Measurements from ENCODE around the gene PRUNE1. TPM values are rescaled to one million over a fixed set of nuclear protein-coding genes. Genes with fewer than 3 reads are reported as not detected.

Gene PRUNE1
- polyA plus RNA-seq, 2 of the 4 experiments (the other 2 are of a cell fraction), result 11.9 to 27.5 TPM

GRCh38 chr1:151056149-151056548, 47.9 kb downstream of the PRUNE1 start:
- WGBS (ENCODE audit: missing lambda C conversion rate), result 48% methylated on average over 2 of the region's 2 CpGs
- FAIRE-seq, result no peak
- H3K4me1 ChIP-seq, result peaks cover 29% of the 10 kb centered on the region
- H3K9me3 ChIP-seq, result no peaks in the 10 kb centered on the region
- no peak overlapping the region for H3K4me3 ChIP-seq
- DNase-seq (ENCODE audit: low read depth in 1 of 2, low spot score in 1 of 2), result no peak
- ATAC-seq, result no peak
- H3K4me2 ChIP-seq, result peak overlapping the region; percentile 98
- POLR2A ChIA-PET, result no interaction called here
- peak overlapping the region in 1 of 2 experiments; percentile 21; a peak in 1 of 6 replicates for H3K27ac ChIP-seq
- CTCF ChIA-PET, result interaction anchor here (1.2 to 7.8 kb wide), 3 partner anchors 9 to 18 kb away, joined by 3 to 86 read pairs (median 7); partner anchors contain the start of genes C1orf56 and GABPB2
- no peak for TF ChIP-seq REST (IDR thresholded peaks at IDR 0.05)
- no peak for TF ChIP-seq SREBF2 (IDR thresholded peaks at IDR 0.05)
- TF ChIP-seq ESRRA (IDR thresholded peaks at IDR 0.05; ENCODE audit: borderline replicate concordance, low read length), result no peak
- no peak for TF ChIP-seq NPAS2 (CRISPR knock-in tag; IDR thresholded peaks at IDR 0.05; ENCODE audit: borderline replicate concordance)

DNA sequence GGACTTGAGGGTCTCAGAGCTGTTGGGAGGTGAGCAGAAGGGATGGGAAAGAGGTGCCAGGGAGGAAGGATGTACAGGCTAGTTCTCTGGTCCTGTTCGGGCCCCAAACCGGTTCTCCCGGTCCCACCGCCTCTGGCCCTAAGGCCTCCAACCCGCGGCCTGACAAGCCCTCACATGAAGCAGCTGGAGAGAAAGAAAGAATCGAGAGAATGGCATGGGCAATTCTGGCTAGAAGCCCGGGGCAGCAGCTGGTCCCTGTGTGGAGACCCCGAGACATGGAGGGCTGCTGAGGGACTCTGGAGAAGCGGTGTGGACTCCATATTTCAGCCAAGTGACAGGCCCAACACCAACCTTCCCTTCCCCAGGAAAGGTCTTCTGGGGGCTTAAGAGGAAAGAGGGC, 50.4 kb downstream of the PRUNE1 start:
- no peak for TF ChIP-seq CBX2 (IDR thresholded peaks at IDR 0.05; ENCODE audit: borderline replicate concordance, low read depth)
- no peak for TF ChIP-seq NR3C1 (IDR thresholded peaks at IDR 0.05)
- TF ChIP-seq SMC3 (IDR thresholded peaks at IDR 0.05), result no peak
- TF ChIP-seq PHF8 (IDR thresholded peaks at IDR 0.05; ENCODE audit: borderline replicate concordance, low read depth), result no peak
- no peak for TF ChIP-seq ESRRA (IDR thresholded peaks at IDR 0.05; ENCODE audit: borderline replicate concordance, low read length)
- TF ChIP-seq ZFP36 (IDR thresholded peaks at IDR 0.05; ENCODE audit: borderline replicate concordance, partially characterized antibody), result no peak
- TF ChIP-seq GATA3 (IDR thresholded peaks at IDR 0.05; ENCODE audit: borderline replicate concordance), result no peak
- no peak for TF ChIP-seq CEBPB (IDR thresholded peaks at IDR 0.05)
- TF ChIP-seq RAD21 (conservative IDR thresholded peaks at IDR 0.05 in 1 of 2, IDR thresholded peaks at IDR 0.05 in 1 of 2), result no peak
- TF ChIP-seq MAFK (IDR thresholded peaks at IDR 0.05; ENCODE audit: partially characterized antibody), result no peak
- no peak for TF ChIP-seq PBX3 (IDR thresholded peaks at IDR 0.05)
- TF ChIP-seq FOSB (CRISPR knock-in tag; IDR thresholded peaks at IDR 0.05), result no peak
- TF ChIP-seq TP53 (CRISPR knock-in tag; IDR thresholded peaks at IDR 0.05), result no peak
- no peak for TF ChIP-seq NPAS2 (CRISPR knock-in tag; IDR thresholded peaks at IDR 0.05; ENCODE audit: borderline replicate concordance)
- TF ChIP-seq EHMT2 (IDR thresholded peaks at IDR 0.05; ENCODE audit: low read depth), result no peak
- TF ChIP-seq REST (IDR thresholded peaks at IDR 0.05), result no peak
- TF ChIP-seq RFX5 (IDR thresholded peaks at IDR 0.05), result no peak
- TF ChIP-seq EHF (CRISPR knock-in tag; IDR thresholded peaks at IDR 0.05), result no peak
- TF ChIP-seq MYC (IDR thresholded peaks at IDR 0.05; ENCODE audit: borderline replicate concordance, low read length), result no peak
- no peak for TF ChIP-seq EP300 (IDR thresholded peaks at IDR 0.05)
- H3K4me2 ChIP-seq, result peak overlapping the region; percentile 98
- no peaks in the 10 kb centered on the region for H3K9me3 ChIP-seq
- H3K27ac ChIP-seq, result peak overlapping the region; percentile 98 to 100
- DNase-seq (ENCODE audit: low read depth in 1 of 2, low spot score in 1 of 2) (no peak), ATAC-seq (peak in 1 of 2 experiments; percentile 6; a peak in 3 of 6 replicates), FAIRE-seq (no peak)
- H3K4me3 ChIP-seq, result peak overlapping the region; percentile 90
- WGBS (ENCODE audit: missing lambda C conversion rate), result 3% methylated on average over 10 of the region's 10 CpGs
- peaks cover 46% of the 10 kb centered on the region for H3K4me1 ChIP-seq
- ChIA-PET POLR2A (interaction anchor here (1.6 to 5.6 kb wide), 3 partner anchors 9 to 12 kb away, joined by 4 to 34 read pairs (median 6); partner anchors contain the start of genes C1orf56 and GABPB2), CTCF (interaction anchor here (0.5 to 7.8 kb wide), 14 partner anchors 9 to 218 kb away, joined by 3 to 86 read pairs (median 4); partner anchors contain the start of genes C1orf56, GABPB2, MINDY1 and PRUNE1)
